ENCODE results near the gene ARFGAP1.
"Not testable (repeated sequence)": the region's sequence is repeated elsewhere in the genome, so short reads cannot be mapped to it uniquely, and the experiment has no call there.

ARFGAP1 gene

GRCh38 chr20:63293456-63293855 lies 20.8 kb downstream of the ARFGAP1 start:
- DNase-seq = no peak

GRCh38 chr20:63293871-63294535 lies 21.4 kb downstream of the ARFGAP1 start:
- no peak for DNase-seq

GRCh38 chr20:63294536-63294900 lies 21.9 kb downstream of the ARFGAP1 start:
- DNase-seq = no peak

GRCh38 chr20:63295018-63295417 lies 22.4 kb downstream of the ARFGAP1 start:
- no peak for DNase-seq

- DNase-seq = peak in 1 of 2 experiments; percentile 35
Measured at GRCh38 chr20:63295422-63295821, 22.8 kb downstream of the ARFGAP1 start.

GRCh38 chr20:63295846-63296245 lies 23.2 kb downstream of the ARFGAP1 start:
- DNase-seq = no peak

- DNase-seq = no peak
Measured at GRCh38 chr20:63296531-63297299, 24.1 kb downstream of the ARFGAP1 start.

GRCh38 chr20:63297371-63297781 lies 24.8 kb downstream of the ARFGAP1 start:
- no peak for DNase-seq

- no peak for DNase-seq
Measured at GRCh38 chr20:63297796-63298572, 25.4 kb downstream of the ARFGAP1 start.

GRCh38 chr20:63298731-63299312 lies 26.2 kb downstream of the ARFGAP1 start:
- DNase-seq = no peak

- DNase-seq = no peak
Measured at GRCh38 chr20:63301671-63302070, 29.1 kb downstream of the ARFGAP1 start.

- no peak for DNase-seq
Measured at GRCh38 chr20:63303095-63303666, 30.6 kb downstream of the ARFGAP1 start.

- DNase-seq = no peak
Measured at GRCh38 chr20:63305393-63305792, 32.8 kb downstream of the ARFGAP1 start.

- DNase-seq = not testable (repeated sequence)
Measured at GRCh38 chr20:63305933-63306672, 33.5 kb downstream of the ARFGAP1 start.

- no peak for DNase-seq
Measured at GRCh38 chr20:63306673-63307537, 34.3 kb downstream of the ARFGAP1 start.

GRCh38 chr20:63307538-63308217 lies 35.1 kb downstream of the ARFGAP1 start:
- no peak for DNase-seq

GRCh38 chr20:63308218-63308911 lies 35.8 kb downstream of the ARFGAP1 start:
- DNase-seq = no peak

GRCh38 chr20:63309261-63310071 lies 36.9 kb downstream of the ARFGAP1 start:
- DNase-seq = peak; percentile 36 to 44

Data from activated T-cell treated with anti-CD3 and anti-CD28 coated beads, Interleukin-2, amount 50 U/mL, for 48 hours (primary cell).